Measurements from ENCODE around the gene ITSN2.
"Not testable (repeated sequence)": the region's sequence is repeated elsewhere in the genome, so short reads cannot be mapped to it uniquely, and the experiment has no call there.

ITSN2 gene

DNA sequence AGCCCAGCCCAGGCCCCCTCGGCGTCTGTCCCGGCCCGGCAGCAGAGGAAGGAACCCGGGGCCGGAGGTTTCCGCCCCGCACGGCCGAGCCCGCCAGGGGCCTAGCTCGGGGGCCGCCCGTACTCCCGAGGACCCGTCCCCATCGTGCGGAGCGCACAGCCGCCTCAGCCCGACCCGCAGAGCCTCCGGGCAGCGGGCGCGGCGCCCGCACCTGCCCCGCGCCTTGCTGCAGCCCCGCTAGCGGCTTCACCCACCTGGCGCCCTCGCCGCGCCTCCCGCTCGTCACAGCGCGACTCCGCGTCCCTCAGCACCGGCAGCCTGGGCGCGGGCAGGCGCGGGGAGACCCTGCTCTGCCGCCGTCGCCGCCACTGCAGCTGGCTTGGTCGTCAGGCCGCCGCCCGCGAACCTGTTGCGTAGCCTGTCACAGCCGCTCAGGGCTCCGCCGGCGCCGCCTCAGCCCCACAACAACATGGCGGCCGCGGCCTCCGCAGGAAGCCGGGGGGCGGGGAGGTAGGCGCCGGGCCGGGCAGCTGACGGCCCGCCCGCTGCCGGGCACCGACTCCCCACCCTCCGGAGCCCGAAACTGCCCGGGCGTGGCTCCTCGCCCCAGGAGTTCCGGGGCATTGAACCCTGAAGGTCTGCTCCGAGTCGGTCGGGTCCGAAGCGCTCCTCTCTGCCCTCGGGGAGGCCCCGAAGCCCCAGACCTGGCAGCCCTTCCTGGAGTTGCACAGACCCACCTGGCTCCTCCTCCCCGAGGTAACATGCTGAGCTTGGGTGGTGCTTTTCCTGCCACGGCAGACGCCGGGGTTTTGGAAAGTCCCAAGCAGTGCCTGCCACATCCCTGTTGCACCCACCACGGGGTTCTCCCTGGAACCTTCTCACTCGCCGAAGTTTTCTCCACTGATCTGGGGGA lies at the start of gene ITSN2:
TSS of gene ITSN2 (minus strand) at position 487 of the 913 bp plus-strand sequence. CDS start 32,454 bp downstream, outside the sequence.
- peak; percentile 78 for DNase-seq

DNA sequence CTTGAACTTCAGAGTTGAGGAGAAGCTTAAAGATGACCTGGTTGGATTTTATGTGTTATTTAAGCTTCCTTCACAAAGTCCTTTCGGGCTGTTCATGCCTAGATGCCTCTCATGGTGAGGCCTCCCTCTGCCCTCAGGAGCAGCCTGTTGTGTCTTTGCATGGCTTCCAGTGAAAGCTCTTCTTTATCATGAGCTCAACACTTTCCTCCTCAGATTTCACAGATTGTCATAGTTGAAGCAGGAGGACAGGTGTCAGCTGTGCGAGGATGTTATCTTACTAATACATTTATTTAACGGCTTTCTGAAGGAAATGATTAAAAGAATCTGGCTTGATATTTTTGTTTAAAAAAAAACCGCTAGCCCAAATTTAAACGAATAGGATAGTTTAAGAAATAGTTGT lies 48.8 kb upstream of the ITSN2 start:
- DNase-seq: no peak

DNA sequence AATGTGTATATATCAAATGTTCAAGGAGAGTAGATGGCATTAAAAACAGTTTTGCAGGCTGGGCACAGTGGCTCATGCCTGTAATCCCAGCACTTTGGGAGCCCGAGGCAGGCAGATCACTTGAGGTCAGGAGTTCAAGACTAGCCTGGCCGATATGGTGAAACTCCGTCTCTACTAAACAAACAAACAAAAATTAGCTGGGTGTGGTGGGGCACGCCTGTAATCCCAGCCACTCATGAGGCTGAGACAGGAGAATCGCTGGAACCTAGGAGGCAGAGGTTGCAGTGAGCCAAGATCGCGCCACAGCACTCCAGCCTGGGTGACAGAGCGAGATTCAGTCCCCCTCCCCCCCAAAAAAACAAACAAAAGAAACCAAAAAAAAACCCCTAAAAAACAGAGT lies 48.4 kb upstream of the ITSN2 start:
- not testable (repeated sequence) for DNase-seq

DNA sequence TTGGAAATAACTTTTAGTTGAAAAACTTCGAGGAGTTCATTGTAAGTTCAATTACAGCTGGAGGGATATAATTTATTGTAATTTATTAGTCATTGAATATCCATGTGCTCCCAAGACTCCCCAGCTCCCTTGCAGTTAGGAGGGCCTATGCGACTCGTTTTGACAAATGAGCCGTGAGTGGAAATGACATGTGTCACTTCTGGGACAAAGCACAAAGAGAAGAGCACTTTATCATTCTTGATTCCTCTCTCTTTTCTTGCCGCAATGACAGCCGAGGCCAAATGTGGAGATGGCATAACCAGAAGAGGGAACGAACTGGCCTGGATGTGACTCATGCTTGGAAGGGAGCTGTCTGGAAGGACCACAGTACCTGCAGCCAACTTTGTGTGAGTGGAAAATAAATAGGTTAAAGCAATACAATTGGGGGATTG lies 44.2 kb upstream of the ITSN2 start:
- DNase-seq: no peak

DNA sequence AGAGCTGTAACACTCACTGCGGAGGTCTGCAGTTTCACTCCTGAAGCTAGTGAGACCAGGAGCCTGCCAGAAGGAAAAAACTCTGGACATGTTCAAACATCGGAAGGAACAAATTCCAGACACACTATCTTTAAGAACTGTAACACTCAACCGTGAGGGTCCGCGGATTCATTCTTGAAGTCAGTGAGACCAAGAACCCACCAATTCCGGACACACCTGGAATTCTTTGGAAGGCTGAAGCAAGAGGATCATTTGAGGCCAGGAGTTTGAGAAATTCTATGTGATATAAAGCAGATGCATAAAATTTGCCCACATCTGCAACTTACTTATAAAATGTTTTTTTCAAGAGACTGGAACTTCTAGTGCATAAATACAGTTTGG lies 43.5 kb upstream of the ITSN2 start:
- DNase-seq: no peak

DNA sequence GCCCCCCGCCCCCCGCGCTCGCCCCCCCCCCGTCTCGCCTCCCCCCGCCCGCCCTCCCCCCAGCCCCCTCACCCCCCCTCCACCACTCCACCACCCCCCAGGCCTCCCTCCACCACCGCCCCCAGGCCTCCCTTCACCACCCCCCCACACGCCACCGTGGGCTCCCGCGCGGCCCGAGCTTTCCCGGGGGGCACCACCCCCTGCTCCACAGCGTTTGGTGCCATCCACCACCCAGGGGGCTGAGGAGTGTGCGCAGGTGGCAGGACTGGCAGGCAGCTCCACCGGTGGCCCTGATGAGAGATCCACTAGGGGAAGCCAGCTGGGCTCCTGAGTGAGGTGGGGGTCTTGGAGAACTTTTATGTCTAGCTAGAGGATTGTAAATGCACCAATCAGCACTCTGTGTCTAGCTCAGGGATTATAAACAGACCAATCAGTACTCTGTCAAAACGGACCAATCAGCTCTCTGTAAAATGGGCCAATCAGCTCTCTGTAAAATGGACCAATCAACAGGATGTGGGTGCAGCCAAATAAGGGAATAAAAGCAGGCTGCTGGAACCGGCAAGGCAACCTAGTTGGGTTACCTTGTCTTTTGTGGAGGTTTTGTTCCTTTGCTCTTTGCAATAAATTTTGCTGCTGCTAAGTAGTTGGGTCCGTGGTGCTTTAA lies 43.0 kb upstream of the ITSN2 start:
- DNase-seq: no peak

DNA sequence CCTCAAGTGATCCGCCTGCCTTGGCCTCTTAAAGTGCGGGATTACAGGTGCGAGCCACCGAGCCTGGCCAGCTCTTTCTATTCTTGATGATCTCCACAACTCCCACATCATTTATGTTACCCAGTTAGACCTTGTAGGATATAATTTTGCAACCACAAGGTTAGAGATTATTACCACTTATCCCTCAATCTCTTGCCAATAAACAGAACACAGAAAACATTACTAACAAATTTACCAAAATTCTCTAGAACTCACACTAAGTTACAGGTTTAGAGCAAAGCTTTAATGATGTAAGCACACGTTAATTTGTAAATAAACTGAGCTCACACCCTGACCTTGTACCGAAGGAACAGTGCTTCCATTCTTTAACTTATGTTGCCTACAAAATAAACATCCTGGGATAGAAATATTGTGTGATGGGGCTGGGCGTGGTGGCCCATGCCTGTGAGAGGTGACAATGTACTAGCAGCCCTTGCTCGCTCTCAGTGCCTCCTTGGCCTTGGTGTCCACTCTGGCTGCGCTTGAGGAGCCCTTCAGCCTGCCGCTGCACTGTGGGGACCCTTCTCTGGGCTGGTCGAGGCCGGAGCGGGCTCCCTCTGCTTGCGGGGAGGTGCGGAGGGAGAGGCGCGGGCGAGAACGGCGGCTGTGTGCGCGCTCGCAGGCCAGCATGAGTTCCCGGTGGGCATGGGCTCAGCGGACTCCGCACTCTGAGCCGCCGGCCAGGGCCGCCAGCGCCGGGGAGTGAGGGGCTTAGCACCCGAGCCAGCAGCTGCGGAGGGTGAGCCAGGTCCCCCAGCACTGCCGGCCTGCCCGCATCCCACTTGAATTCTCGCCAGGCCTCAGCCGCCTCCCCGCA lies 42.1 kb upstream of the ITSN2 start:
- no peak for DNase-seq

DNA sequence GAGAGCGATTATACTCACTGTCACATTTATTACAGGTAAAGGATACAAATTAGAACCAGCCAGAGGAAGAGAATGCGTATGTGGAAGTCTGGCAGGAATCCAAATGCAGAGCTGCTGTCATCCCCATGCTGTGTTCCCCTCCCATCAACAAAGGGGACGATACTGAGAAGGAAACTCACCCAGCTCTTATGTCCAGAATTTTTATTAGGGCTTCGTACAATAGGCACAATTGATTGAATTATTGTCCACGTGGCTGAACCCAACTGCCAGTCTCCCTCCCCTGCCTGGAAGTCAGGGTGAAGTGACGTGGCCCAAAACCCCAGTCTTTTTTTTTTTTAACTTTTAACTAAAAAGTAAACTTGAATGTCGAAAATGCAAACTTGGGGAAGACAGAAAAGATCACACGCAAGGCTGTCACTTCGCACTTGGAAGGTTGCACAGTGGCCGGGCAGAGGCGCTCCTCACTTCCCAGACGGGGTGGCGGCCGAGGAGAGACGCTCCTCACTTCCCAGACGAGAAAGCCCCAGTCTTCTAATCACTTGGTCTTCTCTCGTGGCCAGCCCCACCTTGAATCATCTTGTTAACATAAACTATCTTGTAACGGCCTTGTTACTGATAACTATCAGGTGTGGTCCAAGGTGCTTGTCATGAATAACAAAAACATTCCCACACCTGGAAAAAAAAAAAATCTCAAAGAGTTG lies 40.0 kb upstream of the ITSN2 start:
- DNase-seq: no peak

DNA sequence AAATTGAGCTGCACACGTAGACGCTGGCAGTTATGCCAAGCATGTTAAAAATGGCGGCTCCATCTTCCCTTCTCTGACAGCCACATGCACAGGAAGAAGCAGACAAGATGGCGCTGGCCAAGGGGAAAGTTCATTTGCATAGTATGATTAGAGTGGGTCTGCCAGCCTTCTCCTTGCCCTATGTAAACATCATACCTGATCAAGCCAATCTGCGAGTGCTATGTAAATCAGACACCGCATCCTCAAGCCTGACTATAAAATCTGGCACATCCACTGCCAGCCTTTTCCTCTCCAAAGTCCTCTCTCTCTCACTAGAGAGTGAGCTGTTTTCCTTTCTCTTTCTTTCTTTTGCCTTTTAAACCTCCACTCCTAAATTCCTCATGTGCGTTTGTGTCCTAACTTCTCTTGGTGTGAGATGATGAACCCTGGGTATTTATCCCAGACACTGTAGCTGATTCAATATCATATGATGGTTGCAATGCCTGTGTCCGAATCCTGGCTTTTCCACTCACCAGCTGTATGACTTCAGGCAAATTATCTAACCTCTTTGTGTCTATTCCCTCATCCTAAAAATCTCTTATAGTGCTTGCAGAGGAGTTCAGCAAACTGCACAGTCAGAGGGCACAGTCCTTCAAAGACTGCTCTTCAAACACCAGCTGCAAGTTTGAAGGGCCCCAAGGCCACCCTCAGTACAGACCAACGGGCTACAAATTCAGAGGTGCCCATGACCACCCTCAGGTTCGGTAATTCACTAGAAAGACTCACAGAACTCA lies 39.3 kb upstream of the ITSN2 start:
- no peak for DNase-seq

DNA sequence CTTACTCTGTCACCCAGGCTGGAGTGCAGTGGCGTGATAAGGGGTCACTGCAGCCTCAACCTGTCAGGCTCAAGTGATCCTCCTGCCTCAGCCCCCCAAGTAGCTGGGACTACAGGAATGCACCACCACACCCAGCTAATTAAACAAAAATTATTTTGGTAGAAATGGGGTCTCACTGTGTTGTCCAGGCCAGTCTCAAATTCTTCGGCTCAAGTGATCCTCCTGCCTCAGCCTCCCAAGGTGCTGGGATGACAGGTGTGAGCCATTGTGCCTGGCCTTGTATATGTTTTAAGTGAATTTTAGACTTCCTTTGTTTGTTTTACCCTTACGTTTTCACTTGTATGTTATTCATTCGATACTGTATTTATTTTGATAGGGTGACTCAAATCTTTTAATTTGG lies 34.7 kb upstream of the ITSN2 start:
- no peak for DNase-seq

DNA sequence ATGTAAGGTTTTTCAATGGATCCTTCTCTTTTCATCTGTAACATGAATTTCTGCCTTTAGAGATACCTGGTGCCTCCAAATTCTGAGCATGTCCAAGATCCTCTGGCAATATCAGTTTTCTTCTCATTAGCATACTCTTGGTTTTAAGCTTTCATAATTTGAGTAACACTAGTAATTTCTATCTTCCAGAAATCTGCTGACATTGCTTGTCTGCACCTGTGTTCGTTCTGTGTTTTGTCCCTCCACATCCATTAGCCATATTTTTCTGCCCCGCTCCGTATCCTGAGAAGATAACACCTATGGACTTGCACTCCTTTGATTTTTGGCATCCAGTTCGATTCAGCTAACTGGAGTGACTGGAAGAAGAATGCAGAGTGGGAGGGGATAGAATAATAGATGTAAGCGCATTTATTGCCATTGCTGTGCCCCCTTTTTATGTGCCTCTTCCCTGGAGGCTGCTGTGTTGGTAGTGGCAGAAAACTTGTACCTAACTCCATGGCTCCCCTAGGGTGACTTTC lies 32.3 kb upstream of the ITSN2 start:
- DNase-seq: no peak

DNA sequence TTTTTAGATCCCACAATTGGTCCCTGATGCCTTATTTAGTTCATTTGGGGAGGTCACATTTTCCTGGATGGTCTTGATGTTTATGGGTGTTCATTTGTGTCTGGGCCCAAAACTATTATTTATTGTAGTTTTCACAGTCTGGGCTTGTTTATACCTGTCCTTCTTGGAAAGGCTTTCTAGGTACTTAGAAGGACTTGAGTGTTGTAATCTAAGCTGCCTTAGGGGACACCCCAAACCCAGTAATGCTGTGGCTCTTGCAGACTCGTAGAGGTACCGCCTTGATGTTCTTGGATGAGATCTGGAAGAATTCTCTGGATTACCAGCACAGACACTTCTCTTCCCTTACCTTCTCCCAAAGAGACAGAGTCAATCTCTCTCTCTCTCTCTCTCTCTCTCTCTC lies 25.0 kb upstream of the ITSN2 start:
- DNase-seq: no peak

DNA sequence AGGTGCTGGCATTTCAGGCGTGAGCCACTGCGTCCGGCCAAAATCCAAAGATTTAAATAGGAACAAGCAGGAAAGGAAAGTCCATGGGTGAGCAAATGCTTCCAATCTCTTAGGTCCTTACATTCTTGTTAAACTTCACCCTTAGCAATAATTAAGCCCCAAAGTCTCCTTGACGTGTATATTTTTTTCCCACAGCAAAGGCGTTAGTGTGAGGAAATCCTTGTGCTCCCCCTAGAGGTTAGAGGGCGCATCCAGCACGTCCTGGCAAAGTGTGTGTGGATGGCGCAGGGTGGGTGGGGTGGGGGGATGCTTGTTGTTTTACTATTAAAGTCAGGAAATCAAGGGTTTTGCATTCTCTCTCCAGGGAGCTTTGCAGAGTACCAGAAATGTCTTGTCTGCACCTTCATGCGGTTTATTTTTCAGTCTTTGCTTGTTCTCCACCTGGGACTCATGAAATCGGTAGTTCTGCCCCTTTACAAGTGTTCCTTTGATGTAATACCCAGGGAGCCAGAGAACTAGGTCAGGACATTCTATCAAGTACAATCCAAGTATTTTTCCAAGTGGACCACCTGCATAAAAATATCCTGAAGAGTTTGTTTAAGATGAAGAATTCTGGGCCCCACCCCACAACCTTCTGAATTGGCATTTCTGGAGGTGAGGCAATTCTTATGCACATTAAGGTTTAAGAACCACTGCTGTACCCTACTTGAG lies 22.2 kb upstream of the ITSN2 start:
- DNase-seq: peak; percentile 55

DNA sequence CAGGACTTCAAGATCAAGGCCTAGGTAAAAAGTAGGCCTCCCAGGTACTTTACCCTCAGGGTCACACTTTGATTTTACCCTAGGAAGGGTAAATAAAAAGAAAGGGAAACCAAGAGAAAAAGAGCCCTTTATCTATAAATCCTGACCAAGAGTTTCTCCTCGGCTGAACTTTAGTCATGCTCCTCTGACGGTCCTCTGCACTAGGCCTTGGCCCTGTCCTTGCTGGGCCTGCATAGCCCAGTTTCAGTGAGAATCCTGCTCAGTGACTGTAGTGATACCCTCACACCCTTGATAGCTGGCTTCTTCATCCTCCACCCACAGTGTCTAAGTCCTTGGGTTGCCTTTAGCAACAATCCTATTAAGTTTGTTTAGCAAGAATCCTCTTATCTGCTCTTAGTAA lies 20.5 kb upstream of the ITSN2 start:
- no peak for DNase-seq

DNA sequence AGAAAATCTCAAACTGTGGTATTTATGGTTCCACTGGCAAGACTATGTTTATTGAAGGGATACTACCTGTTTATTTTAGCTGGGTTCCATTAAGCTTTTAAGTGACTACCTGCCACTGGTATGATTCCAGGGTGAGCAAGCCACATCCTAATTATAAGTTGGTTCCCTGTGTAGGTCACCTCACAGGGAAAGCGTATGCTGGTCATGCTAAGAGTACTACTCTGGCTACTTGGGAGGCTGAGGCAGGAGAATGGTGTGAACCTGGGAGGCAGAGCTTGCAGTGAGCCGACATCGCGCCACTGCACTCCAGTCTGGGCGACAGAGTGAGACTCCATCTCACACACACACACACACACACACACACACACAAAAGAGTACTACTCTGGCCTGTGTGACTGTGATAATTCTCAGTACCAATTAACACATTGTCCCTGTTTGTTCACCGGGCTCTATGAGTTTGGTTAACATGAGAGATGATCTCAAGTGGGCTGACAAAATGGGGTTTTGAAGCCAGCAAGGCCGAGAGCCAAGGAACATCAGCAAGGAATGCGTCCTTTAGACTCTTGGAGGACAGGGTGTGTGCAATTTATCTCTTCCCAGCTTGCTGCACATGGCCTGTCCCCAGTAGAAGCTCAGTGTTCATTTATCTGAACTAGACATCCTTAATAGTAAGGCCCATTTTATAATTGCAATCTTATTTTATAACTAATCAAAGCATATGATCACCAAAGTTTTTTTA lies 15.2 kb upstream of the ITSN2 start:
- no peak for DNase-seq

DNA sequence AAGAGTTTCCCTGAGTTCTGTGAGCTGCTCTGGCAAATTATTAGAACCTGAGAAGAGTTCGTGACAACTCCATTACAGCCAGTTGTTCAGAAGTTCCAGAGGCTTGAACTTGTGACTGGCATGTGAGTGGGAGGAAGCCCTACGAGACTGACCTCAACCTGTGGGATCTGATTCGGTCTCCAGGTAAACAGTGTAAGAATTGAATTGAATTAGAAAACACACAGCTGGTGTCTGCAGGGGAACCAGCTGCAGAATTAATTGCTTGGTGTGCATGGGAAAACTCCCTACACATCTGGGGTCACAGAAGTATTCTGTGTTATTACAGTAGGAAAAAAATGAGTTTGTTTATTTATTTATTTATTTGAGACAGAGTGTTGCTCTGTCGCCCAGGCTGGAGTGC lies 14.0 kb upstream of the ITSN2 start:
- no peak for DNase-seq

DNA sequence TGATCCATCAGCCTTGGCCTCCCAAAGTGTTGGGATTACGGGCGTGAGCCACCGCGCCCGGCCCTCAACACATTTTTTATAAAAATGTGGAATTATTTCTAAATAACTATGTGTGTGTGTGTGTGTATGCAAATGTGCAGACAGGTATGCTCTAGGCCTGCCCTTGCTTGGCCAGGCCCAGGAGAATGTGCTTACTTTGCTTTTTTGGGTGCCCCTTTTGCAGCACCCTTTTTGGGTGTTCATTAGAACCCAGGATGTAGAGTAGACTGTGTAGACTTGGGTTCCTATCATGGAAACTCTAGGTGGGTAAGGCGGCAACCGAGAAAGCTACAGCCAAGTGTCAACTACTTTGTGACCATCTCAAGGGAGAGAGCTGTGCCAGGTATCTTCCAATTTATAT lies 11.7 kb upstream of the ITSN2 start:
- DNase-seq: no peak

DNA sequence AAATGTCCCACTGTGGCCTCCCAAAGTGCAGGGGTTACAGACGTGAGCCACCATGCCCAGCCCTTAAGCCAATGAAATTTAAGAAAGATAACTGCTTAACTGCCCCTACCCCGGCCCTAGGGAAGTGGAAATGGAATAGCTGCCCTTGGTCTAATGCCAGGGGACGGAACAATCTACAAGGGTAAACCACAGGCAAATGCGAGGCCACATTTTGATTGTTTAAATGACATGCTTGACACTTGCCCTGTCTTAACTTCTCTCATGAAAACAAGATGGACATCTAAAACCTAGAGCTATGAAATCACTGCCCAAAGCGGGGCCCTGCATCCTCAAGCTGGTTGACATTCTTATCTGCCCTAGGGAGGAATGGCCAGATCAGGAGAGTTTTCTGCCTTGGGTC lies 5.5 kb upstream of the ITSN2 start:
- no peak for DNase-seq

DNA sequence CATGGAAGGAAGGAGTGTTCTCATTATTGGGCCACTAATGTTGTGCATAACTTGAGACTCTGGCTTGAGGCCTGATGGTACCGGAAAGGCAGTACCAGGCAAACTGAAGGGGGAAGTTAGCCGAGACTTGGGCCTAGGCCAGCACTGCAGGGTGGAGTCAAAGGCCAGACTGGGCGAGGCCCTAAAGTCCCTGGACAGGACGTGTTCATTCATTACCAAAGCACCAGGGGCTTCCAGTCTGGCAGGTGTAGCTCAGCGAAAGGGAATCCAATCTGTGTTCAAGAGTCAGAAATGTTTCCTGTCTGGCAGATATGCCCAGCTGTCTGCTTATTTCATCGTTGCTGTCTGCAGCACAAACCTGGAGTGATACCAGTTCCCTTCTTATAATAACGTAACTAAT lies 4.7 kb upstream of the ITSN2 start:
- no peak for DNase-seq

DNA sequence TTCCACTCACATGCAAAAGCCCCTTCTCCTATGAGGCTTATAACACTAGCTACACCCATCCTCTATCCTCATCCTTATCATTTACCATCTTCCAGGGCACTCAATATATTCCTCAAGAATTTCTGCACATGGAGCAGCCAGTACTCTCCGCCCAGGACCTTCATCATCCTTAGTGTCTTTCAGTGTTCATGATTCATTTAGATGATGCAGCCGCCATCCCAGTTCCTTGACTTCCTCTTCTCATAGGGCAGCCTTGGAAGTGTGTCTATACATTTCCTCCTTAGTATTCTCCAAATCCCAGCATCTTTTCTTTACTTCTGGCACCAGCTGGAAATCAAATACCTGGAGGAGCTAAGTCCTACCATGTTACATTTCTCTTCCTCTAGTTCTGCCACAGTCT lies 3.0 kb upstream of the ITSN2 start:
- no peak for DNase-seq
